ACC112 (cell line): ENCODE data around the gene RNF149.
"Not testable (repeated sequence)": the region's sequence is repeated elsewhere in the genome, so short reads cannot be mapped to it uniquely, and the experiment has no call there.

ENCODE experiments used
- H2AFZ ChIP-seq: fragments of 200-600 bp; sonication (generic); one replicate; pipeline ENCODE4 v1.6.0; 2017; ENCODE audit warnings: antibody characterized with exemption, low read length; ENCODE audit not compliant: unreplicated experiment
- H3K27ac ChIP-seq: fragments of 200-600 bp; sonication (generic); 2 replicates; pipeline ENCODE4 v1.5.1; 2014; ENCODE audit warnings: low read depth, mild to moderate bottlenecking, antibody characterized with exemption, low read length, moderate library complexity
- H3K27me3 ChIP-seq: fragments of 200-600 bp; sonication (generic); 2 replicates; pipeline ENCODE4 v1.6.1; 2014; ENCODE audit warnings: mild to moderate bottlenecking, antibody characterized with exemption, low read length, moderate library complexity, mixed read lengths; ENCODE audit not compliant: insufficient read depth
- H3K36me3 ChIP-seq: fragments of 200-600 bp; sonication (generic); 2 replicates; pipeline ENCODE4 v1.6.1; 2016; ENCODE audit warnings: mild to moderate bottlenecking, antibody characterized with exemption, low read length, moderate library complexity, mixed read lengths; ENCODE audit not compliant: insufficient read depth
- H3K4me1 ChIP-seq: fragments of 200-600 bp; sonication (generic); one replicate; pipeline ENCODE4 v1.6.1; 2016; ENCODE audit warnings: low read length, mixed read lengths; ENCODE audit not compliant: insufficient read depth, unreplicated experiment, control insufficient read depth
- H3K4me3 ChIP-seq: fragments of 200-600 bp; sonication (generic); 2 replicates; pipeline ENCODE4 v1.5.1; 2014; ENCODE audit warnings: mild to moderate bottlenecking, low read depth, low read length
- H3K79me2 ChIP-seq: fragments of 200-600 bp; sonication (generic); one replicate; pipeline ENCODE4 v1.6.0; 2016; ENCODE audit warnings: low read length; ENCODE audit not compliant: control insufficient read depth, unreplicated experiment, insufficient read depth

The RNF149 gene

GRCh38 chr2:101308432-101309210, at the start of gene RNF149:
RNF149 (minus strand) TSS chr2:101308701; CDS start chr2:101308588, 113 bp downstream.
- Histone ChIP-seq H3K4me3 (peak within 1 kb of the TSS; percentile 91), H3K36me3 (no peaks in the 10 kb centered on the region), H3K27me3 (no peaks in the 10 kb centered on the region), H2AFZ (peak within 1 kb of the TSS; percentile 100), H3K4me1 (peaks cover 24% of the 10 kb centered on the region), H3K79me2 (peaks cover 49% of the 10 kb centered on the region), H3K27ac (peak within 1 kb of the TSS; percentile 90)

GRCh38 chr2:101357376-101357775, 48.9 kb upstream of the RNF149 start:
- Histone ChIP-seq H3K4me1 (peaks cover 15% of the 10 kb centered on the region), H3K79me2 (no peaks in the 10 kb centered on the region), H2AFZ (no peak overlapping the region), H3K4me3 (no peak overlapping the region), H3K27me3 (0 out of 2 replicates have a peak, but pooled peaks cover 6% of the 10 kb centered on the region), H3K27ac (no peak overlapping the region), H3K36me3 (no peaks in the 10 kb centered on the region)

- Histone ChIP-seq H3K79me2 (no peaks in the 10 kb centered on the region), H3K4me3 (no peak overlapping the region), H2AFZ (no peak overlapping the region), H3K36me3 (no peaks in the 10 kb centered on the region), H3K27me3 (0 out of 2 replicates have a peak, but pooled peaks cover under 1% of the 10 kb centered on the region), H3K27ac (no peak overlapping the region), H3K4me1 (peaks cover 15% of the 10 kb centered on the region)
Observed at GRCh38 chr2:101356521-101356920, 48.0 kb upstream of the RNF149 start.

- Histone ChIP-seq H3K36me3 (no peaks in the 10 kb centered on the region), H3K4me1 (peaks cover 15% of the 10 kb centered on the region), H3K27me3 (no peaks in the 10 kb centered on the region), H3K27ac (no peak overlapping the region), H2AFZ (no peak overlapping the region), H3K4me3 (no peak overlapping the region), H3K79me2 (no peaks in the 10 kb centered on the region)
Observed at GRCh38 chr2:101356055-101356454, 47.6 kb upstream of the RNF149 start.

GRCh38 chr2:101355401-101356054, 47.0 kb upstream of the RNF149 start:
- Histone ChIP-seq H3K4me1 (peaks cover 15% of the 10 kb centered on the region), H3K27ac (no peak overlapping the region), H3K4me3 (no peak overlapping the region), H2AFZ (no peak overlapping the region), H3K36me3 (no peaks in the 10 kb centered on the region), H3K27me3 (no peaks in the 10 kb centered on the region), H3K79me2 (no peaks in the 10 kb centered on the region)

- no peak overlapping the region for H3K27ac ChIP-seq
- H3K79me2 ChIP-seq, result no peaks in the 10 kb centered on the region
- no peak overlapping the region for H2AFZ ChIP-seq
- no peaks in the 10 kb centered on the region for H3K27me3 ChIP-seq
- no peaks in the 10 kb centered on the region for H3K36me3 ChIP-seq
- H3K4me3 ChIP-seq, result no peak overlapping the region
- H3K4me1 ChIP-seq, result peaks cover 15% of the 10 kb centered on the region
Observed at GRCh38 chr2:101354420-101355311, 46.2 kb upstream of the RNF149 start.

- not testable (repeated sequence) for H3K4me3 ChIP-seq, H2AFZ ChIP-seq, H3K36me3 ChIP-seq, H3K79me2 ChIP-seq, H3K27me3 ChIP-seq, H3K27ac ChIP-seq
- H3K4me1 ChIP-seq, result peaks cover 15% of the 10 kb centered on the region
Observed at GRCh38 chr2:101352631-101353030, 44.1 kb upstream of the RNF149 start.

- Histone ChIP-seq H3K4me3 (no peak overlapping the region), H3K36me3 (no peaks in the 10 kb centered on the region), H3K79me2 (no peaks in the 10 kb centered on the region), H3K27ac (no peak overlapping the region), H3K4me1 (peaks cover 3% of the 10 kb centered on the region), H3K27me3 (no peaks in the 10 kb centered on the region), H2AFZ (no peak overlapping the region)
Observed at GRCh38 chr2:101351207-101351606, 42.7 kb upstream of the RNF149 start.

GRCh38 chr2:101349893-101350662, 41.6 kb upstream of the RNF149 start:
- Histone ChIP-seq H3K27me3 (no peaks in the 10 kb centered on the region), H3K4me3 (no peak overlapping the region), H2AFZ (no peak overlapping the region), H3K79me2 (no peaks in the 10 kb centered on the region), H3K27ac (no peak overlapping the region), H3K4me1 (no peaks in the 10 kb centered on the region), H3K36me3 (no peaks in the 10 kb centered on the region)

GRCh38 chr2:101348883-101349282, 40.4 kb upstream of the RNF149 start:
- H3K27me3 ChIP-seq, result no peaks in the 10 kb centered on the region
- H2AFZ ChIP-seq, result no peak overlapping the region
- no peaks in the 10 kb centered on the region for H3K36me3 ChIP-seq
- no peaks in the 10 kb centered on the region for H3K79me2 ChIP-seq
- no peaks in the 10 kb centered on the region for H3K4me1 ChIP-seq
- H3K4me3 ChIP-seq, result no peak overlapping the region
- H3K27ac ChIP-seq, result no peak overlapping the region
